GM23248 (cell line): ENCODE measurements around the gene NUBP2.

Experiments used
- EZH2 ChIP-seq: fragments of 200-600 bp; sonication (generic); IDR thresholded peaks from 2 replicates; pipeline ENCODE4 v1.6.1; 2018; ENCODE audit warnings: antibody characterized with exemption, mild to moderate bottlenecking; ENCODE audit not compliant: insufficient read depth, poor library complexity, severe bottlenecking
- EZH2phosphoT487 ChIP-seq: fragments of 200-600 bp; sonication (generic); IDR thresholded peaks from 2 replicates; pipeline ENCODE4 v1.6.1; 2018; ENCODE audit warnings: antibody characterized with exemption, moderate library complexity, mild to moderate bottlenecking, low read depth; ENCODE audit not compliant: insufficient read depth

GRCh38 chr16:1771864-1772361, 10.8 kb upstream of the NUBP2 start:
- no peak for TF ChIP-seq EZH2
- TF ChIP-seq EZH2phosphoT487 = no peak
